Keratinocyte (primary cell): ENCODE measurements around the gene PEX3. TPM values are rescaled to one million over a fixed set of nuclear protein-coding genes. Genes with fewer than 3 reads are reported as not detected.

Experiments
- DNase-seq: peaks from one replicate; pipeline ENCODE4 v3.0.0-alpha.2; 2011; ENCODE audit warnings: low read depth, missing footprints, low spot score
- FAIRE-seq: peaks from 2 replicates; lab custom pipeline; 2011; peaks lifted over from hg19 to GRCh38; lab: Jason Lieb, UNC
- H2AFZ ChIP-seq: 2 replicates; pipeline ENCODE4 v1.6.0; 2012; ENCODE audit warnings: low read length, control low read depth, inconsistent platforms; ENCODE audit not compliant: control insufficient read depth
- H3K27ac ChIP-seq: 2 replicates; pipeline ENCODE4 v1.5.1; 2011; ENCODE audit warnings: low read length; ENCODE audit not compliant: control insufficient read depth, insufficient read depth
- H3K27me3 ChIP-seq: 3 replicates; pipeline ENCODE4 v1.6.0; 2011; ENCODE audit warnings: low read length; ENCODE audit not compliant: control insufficient read depth, insufficient read depth; ENCODE audit errors: extremely low read depth
- H3K36me3 ChIP-seq, 2 experiments: 2 replicates in 1 of 2; 3 replicates in 1 of 2; pipeline ENCODE4 v1.5.1; 2011; ENCODE audit warnings: low read length in 2 of 2, mild to moderate bottlenecking in 1 of 2; ENCODE audit not compliant: control insufficient read depth in 2 of 2, insufficient read depth in 2 of 2; ENCODE audit errors: extremely low read depth in 1 of 2
- H3K4me1 ChIP-seq: 3 replicates; pipeline ENCODE4 v1.5.1; 2011; ENCODE audit warnings: low read length; ENCODE audit not compliant: control insufficient read depth, insufficient read depth; ENCODE audit errors: extremely low read depth
- H3K4me2 ChIP-seq: 3 replicates; pipeline ENCODE4 v1.6.0; 2011; ENCODE audit warnings: low read depth, low read length; ENCODE audit not compliant: control insufficient read depth, insufficient read depth; ENCODE audit errors: extremely low read depth
- H3K4me3 ChIP-seq, 3 experiments: fragments of 200-600 bp in 1 of 3; sonication (generic) in 1 of 3; 2 replicates in 2 of 3; 3 replicates in 1 of 3; pipeline ENCODE4 v1.5.1; 2011 to 2016; ENCODE audit warnings: low read length in 3 of 3, mild to moderate bottlenecking in 3 of 3, control low read depth in 2 of 3, inconsistent platforms in 1 of 3, low read depth in 1 of 3, mixed read lengths in 1 of 3, mixed run types in 1 of 3, moderate library complexity in 1 of 3; ENCODE audit not compliant: control insufficient read depth in 2 of 3, insufficient read depth in 2 of 3; ENCODE audit errors: extremely low read depth in 1 of 3
- H3K79me2 ChIP-seq: 2 replicates; pipeline ENCODE4 v1.6.0; 2012; ENCODE audit warnings: low read length; ENCODE audit not compliant: control insufficient read depth, insufficient read depth
- H3K9ac ChIP-seq: 3 replicates; pipeline ENCODE4 v1.6.0; 2011; ENCODE audit warnings: low read length; ENCODE audit not compliant: control insufficient read depth, insufficient read depth; ENCODE audit errors: extremely low read depth
- H3K9me1 ChIP-seq: 3 replicates; pipeline ENCODE4 v1.6.0; 2011; ENCODE audit warnings: low read length; ENCODE audit not compliant: control insufficient read depth, insufficient read depth; ENCODE audit errors: extremely low read depth
- H3K9me3 ChIP-seq: 2 replicates; pipeline ENCODE4 v1.5.1; 2012; ENCODE audit warnings: low read depth, low read length; ENCODE audit not compliant: control insufficient read depth
- H4K20me1 ChIP-seq: 3 replicates; pipeline ENCODE4 v1.6.0; 2011; ENCODE audit warnings: low read length; ENCODE audit not compliant: control insufficient read depth, insufficient read depth; ENCODE audit errors: extremely low read depth
- EZH2 ChIP-seq: IDR thresholded peaks from one replicate; pipeline ENCODE4 v1.6.1; 2012; ENCODE audit warnings: inconsistent platforms, mild to moderate bottlenecking, low read length, moderate library complexity
- dilution Hi-C: fragments of 300-500 bp; cut with MboI; formaldehyde crosslinking; loops from one replicate; pipeline ENCODE4 v1.7.0; 2020; ENCODE audit warnings: low sequenced_read_pairs; ENCODE audit not compliant: extremely low pct_ligation_motif_present
- polyA plus RNA-seq, 5 experiments: library from polyadenylated mRNA; depleted of rRNA in 3 of 5; stranded (reverse) in 3 of 5; stranded (forward) in 1 of 5; unstranded in 1 of 5; fragments of >200 nt; gene quantifications; 1 replicate in 1 of 5; 2 replicates in 3 of 5; 3 replicates in 1 of 5; pipeline versions ENCODE4 v1.2.1 to v1.2.3, GENCODE V29; 2011 to 2012; ENCODE audit warnings: missing spikeins in 2 of 5, low read depth in 1 of 5, low replicate concordance in 1 of 5
- TF ChIP-seq, protein P1 (sequence below), 3 experiments: IDR thresholded peaks in 1 of 3; conservative IDR thresholded peaks in 1 of 3; optimal IDR thresholded peaks in 1 of 3; 2 replicates in 2 of 3; 3 replicates in 1 of 3; pipeline versions ENCODE3 to v1.5.1; 2011; ENCODE audit warnings: low read length in 3 of 3, mild to moderate bottlenecking in 3 of 3, moderate library complexity in 2 of 3, control low read depth in 1 of 3, inconsistent platforms in 1 of 3; ENCODE audit not compliant: insufficient read depth in 2 of 3; ENCODE audit errors: extremely low read depth in 1 of 3

The PEX3 gene
- polyA plus RNA-seq, 1 donor (not counting 4 experiments of a cell fraction or from before 2014, with no cell fraction given), result 68.1 TPM

DNA sequence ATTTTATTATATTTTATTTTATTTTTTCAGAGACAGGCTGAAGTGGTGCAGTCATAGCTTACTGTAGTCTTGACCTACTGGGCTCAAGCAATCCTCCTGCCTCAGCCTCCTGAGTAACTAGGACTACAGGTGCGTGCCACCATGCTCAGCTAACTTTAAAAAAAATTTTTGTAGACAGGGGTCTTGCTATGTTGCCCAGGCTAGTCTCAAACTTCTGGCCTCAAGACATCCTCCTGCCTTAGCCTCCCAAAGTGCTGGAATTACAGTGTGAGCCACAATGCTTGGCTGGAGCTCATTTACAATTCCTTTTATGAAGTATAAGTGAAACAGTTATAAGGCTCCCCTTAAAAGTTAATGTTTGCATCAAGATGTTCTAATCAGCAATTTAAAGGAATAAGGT is 46.4 kb downstream of the PEX3 start:
- H3K27ac ChIP-seq, result no peak overlapping the region
- no peak overlapping the region for H3K4me2 ChIP-seq
- H3K4me3 ChIP-seq, result no peak overlapping the region
- FAIRE-seq (no peak), DNase-seq (no peak)
- H3K9me3 ChIP-seq, result no peaks in the 10 kb centered on the region
- no peaks in the 10 kb centered on the region for H3K27me3 ChIP-seq
- no peaks in the 10 kb centered on the region for H3K4me1 ChIP-seq
- dilution Hi-C loops, result no loop called here
- H3K79me2 ChIP-seq, result no peaks in the 10 kb centered on the region
- no peak overlapping the region for H2AFZ ChIP-seq
- no peaks in the 10 kb centered on the region for H4K20me1 ChIP-seq
- no peaks in the 10 kb centered on the region for H3K9me1 ChIP-seq
- H3K9ac ChIP-seq, result no peak overlapping the region
- peaks cover 0 to 1% of the 10 kb centered on the region in 2 experiments for H3K36me3 ChIP-seq
- no peak for TF ChIP-seq EZH2
- TF ChIP-seq, protein P1, sequence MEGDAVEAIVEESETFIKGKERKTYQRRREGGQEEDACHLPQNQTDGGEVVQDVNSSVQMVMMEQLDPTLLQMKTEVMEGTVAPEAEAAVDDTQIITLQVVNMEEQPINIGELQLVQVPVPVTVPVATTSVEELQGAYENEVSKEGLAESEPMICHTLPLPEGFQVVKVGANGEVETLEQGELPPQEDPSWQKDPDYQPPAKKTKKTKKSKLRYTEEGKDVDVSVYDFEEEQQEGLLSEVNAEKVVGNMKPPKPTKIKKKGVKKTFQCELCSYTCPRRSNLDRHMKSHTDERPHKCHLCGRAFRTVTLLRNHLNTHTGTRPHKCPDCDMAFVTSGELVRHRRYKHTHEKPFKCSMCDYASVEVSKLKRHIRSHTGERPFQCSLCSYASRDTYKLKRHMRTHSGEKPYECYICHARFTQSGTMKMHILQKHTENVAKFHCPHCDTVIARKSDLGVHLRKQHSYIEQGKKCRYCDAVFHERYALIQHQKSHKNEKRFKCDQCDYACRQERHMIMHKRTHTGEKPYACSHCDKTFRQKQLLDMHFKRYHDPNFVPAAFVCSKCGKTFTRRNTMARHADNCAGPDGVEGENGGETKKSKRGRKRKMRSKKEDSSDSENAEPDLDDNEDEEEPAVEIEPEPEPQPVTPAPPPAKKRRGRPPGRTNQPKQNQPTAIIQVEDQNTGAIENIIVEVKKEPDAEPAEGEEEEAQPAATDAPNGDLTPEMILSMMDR (optimal IDR thresholded peaks at IDR 0.05 in 1 of 3, IDR thresholded peaks at IDR 0.05 in 1 of 3, conservative IDR thresholded peaks at IDR 0.05 in 1 of 3; ENCODE audit: extremely low read depth in 1 of 3, insufficient read depth in 2 of 3, low read length in 3 of 3), result no peak

DNA sequence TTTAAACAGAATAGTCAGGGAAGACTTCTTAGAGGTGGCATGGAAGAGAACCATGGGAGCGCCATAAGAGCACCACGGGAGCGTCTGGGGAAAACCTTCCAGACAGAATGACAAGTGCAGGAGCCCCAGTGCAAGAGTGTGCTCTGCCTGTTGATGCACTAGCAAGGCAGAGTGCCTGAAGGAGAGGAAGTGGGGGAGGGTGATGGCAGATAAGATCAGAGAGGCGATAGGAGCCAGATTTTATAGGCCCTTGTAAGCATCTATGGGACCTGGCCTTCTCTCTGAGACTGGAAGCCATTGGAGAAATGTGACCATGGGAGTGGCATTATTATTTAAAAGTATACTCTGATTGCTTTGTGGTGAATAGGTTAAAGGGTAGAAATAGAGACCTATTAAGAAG is 47.8 kb downstream of the PEX3 start:
- H3K36me3 ChIP-seq, result peaks cover 0 to 1% of the 10 kb centered on the region in 2 experiments
- H3K27me3 ChIP-seq, result no peaks in the 10 kb centered on the region

More for the DNA sequence above, 47.8 kb downstream of the PEX3 start:
- H3K9ac ChIP-seq, result no peak overlapping the region
- no peak overlapping the region for H3K27ac ChIP-seq
- no peaks in the 10 kb centered on the region for H3K9me3 ChIP-seq
- no peaks in the 10 kb centered on the region for H3K9me1 ChIP-seq
- no peaks in the 10 kb centered on the region for H3K79me2 ChIP-seq
- H3K4me2 ChIP-seq, result no peak overlapping the region
- DNase-seq (no peak), FAIRE-seq (no peak)
- TF ChIP-seq EZH2, result no peak
- TF ChIP-seq, protein P1 (optimal IDR thresholded peaks at IDR 0.05 in 1 of 3, IDR thresholded peaks at IDR 0.05 in 1 of 3, conservative IDR thresholded peaks at IDR 0.05 in 1 of 3; ENCODE audit: extremely low read depth in 1 of 3, insufficient read depth in 2 of 3, low read length in 3 of 3), result no peak
- H3K4me1 ChIP-seq, result no peaks in the 10 kb centered on the region
- dilution Hi-C loops, result no loop called here
- H2AFZ ChIP-seq, result no peak overlapping the region
- no peak overlapping the region for H3K4me3 ChIP-seq
- no peaks in the 10 kb centered on the region for H4K20me1 ChIP-seq
